ENCODE data around the gene YAF2. TPM values are rescaled to one million over a fixed set of nuclear protein-coding genes. Genes with fewer than 3 reads are reported as not detected.

YAF2 gene
- total and polyA plus RNA-seq, 4 donors, result 15.9 to 53.2 (median 33.0) TPM

- Histone ChIP-seq H3K27ac (ENCODE audit: low read depth in 1 of 2, low read length in 2 of 2) (no peak overlapping the region), H3K36me3 (ENCODE audit: control insufficient read depth in 1 of 2, insufficient read depth in 2 of 2, low read length in 1 of 2) (no peaks in the 10 kb centered on the region), H3K4me1 (ENCODE audit: control insufficient read depth in 1 of 2, insufficient read depth in 2 of 2, low read length in 2 of 2) (peaks cover 0 to 3% of the 10 kb centered on the region in 2 donors), H3K4me3 (ENCODE audit: low read length in 2 of 2) (no peak overlapping the region), H3K27me3 (ENCODE audit: control insufficient read depth in 1 of 2, insufficient read depth in 2 of 2, low read length in 1 of 2) (no peaks in the 10 kb centered on the region), H3K9me3 (ENCODE audit: control insufficient read depth, low read length) (no peaks in the 10 kb centered on the region)
- no peak for ATAC-seq (ENCODE audit: low FRiP score)
- WGBS, 2 donors, result 52 to 56% methylated on average over 3 of the region's 3 CpGs
- DNase-seq, result no peak
- intact Hi-C loops (cut with DNase I), result loop anchor here (5.0 kb wide), 2 partner anchors 96 to 186 kb away; partner anchors contain the start of genes PPHLN1 (in 1 of the 2), YAF2 (in 1 of the 2) and ZCRB1 (in 1 of the 2)
These were observed 97.1 kb downstream of the YAF2 start for GRCh38 chr12:42140901-42141300.

- 82 to 96% methylated on average over 3 of the region's 3 CpGs for WGBS, 2 donors
- Histone ChIP-seq H3K4me3 (ENCODE audit: low read length in 2 of 2) (no peak overlapping the region), H3K27ac (ENCODE audit: low read depth in 1 of 2, low read length in 2 of 2) (no peak overlapping the region), H3K9me3 (ENCODE audit: control insufficient read depth, low read length) (no peaks in the 10 kb centered on the region), H3K36me3 (ENCODE audit: control insufficient read depth in 1 of 2, insufficient read depth in 2 of 2, low read length in 1 of 2) (no peaks in the 10 kb centered on the region), H3K4me1 (ENCODE audit: control insufficient read depth in 1 of 2, insufficient read depth in 2 of 2, low read length in 2 of 2) (peaks cover 0 to 3% of the 10 kb centered on the region in 2 donors), H3K27me3 (ENCODE audit: control insufficient read depth in 1 of 2, insufficient read depth in 2 of 2, low read length in 1 of 2) (no peaks in the 10 kb centered on the region)
- ATAC-seq (ENCODE audit: low FRiP score), result no peak
- DNase-seq, result no peak
- intact Hi-C loops (cut with DNase I), result loop anchor here in 1 of 2 donors (10.0 kb wide), 2 partner anchors 349 to 429 kb away; no protein-coding TSS in a partner anchor
These were observed 102.7 kb downstream of the YAF2 start for GRCh38 chr12:42135259-42135814.

GRCh38 chr12:42130672-42131402 is 107.2 kb downstream of the YAF2 start:
- no peak overlapping the region for H3K4me3 ChIP-seq (ENCODE audit: low read length in 2 of 2)
- ATAC-seq (ENCODE audit: low FRiP score), result peak; percentile 60

GRCh38 chr12:42129595-42130204 is 108.3 kb downstream of the YAF2 start:
- Histone ChIP-seq H3K27ac (ENCODE audit: low read depth in 1 of 2, low read length in 2 of 2) (no peak overlapping the region), H3K9me3 (ENCODE audit: control insufficient read depth, low read length) (no peaks in the 10 kb centered on the region), H3K4me1 (ENCODE audit: control insufficient read depth in 1 of 2, insufficient read depth in 2 of 2, low read length in 2 of 2) (peaks cover 0 to 3% of the 10 kb centered on the region in 2 donors), H3K27me3 (ENCODE audit: control insufficient read depth in 1 of 2, insufficient read depth in 2 of 2, low read length in 1 of 2) (no peaks in the 10 kb centered on the region), H3K4me3 (ENCODE audit: low read length in 2 of 2) (no peak overlapping the region), H3K36me3 (ENCODE audit: control insufficient read depth in 1 of 2, insufficient read depth in 2 of 2, low read length in 1 of 2) (no peaks in the 10 kb centered on the region)
- intact Hi-C loops (cut with DNase I), result loop anchor here (2.0 to 10.0 kb wide), 5 partner anchors 108 to 435 kb away; partner anchors contain the start of genes PPHLN1 (in 1 of the 2), YAF2 (in 1 of the 2) and ZCRB1 (in 1 of the 2)
- ATAC-seq (ENCODE audit: low FRiP score), result peak; percentile 81
- DNase-seq, result no peak
- WGBS, 2 donors, result 33 to 36% methylated on average over 4 of the region's 4 CpGs

More at GRCh38 chr12:42130672-42131402, 107.2 kb downstream of the YAF2 start:
- intact Hi-C loops (cut with DNase I), result loop anchor here (5.0 to 10.0 kb wide), 4 partner anchors 106 to 434 kb away; partner anchors contain the start of genes PPHLN1 (in 1 of the 2), YAF2 (in 1 of the 2) and ZCRB1 (in 1 of the 2)
- peak in 1 of 2 donors; percentile 59 for DNase-seq
- WGBS, 2 donors, result 25 to 33% methylated on average over 4 of the region's 4 CpGs
- H3K4me1 ChIP-seq (ENCODE audit: control insufficient read depth in 1 of 2, insufficient read depth in 2 of 2, low read length in 2 of 2), result peaks cover 0 to 3% of the 10 kb centered on the region in 2 donors
- no peaks in the 10 kb centered on the region for H3K36me3 ChIP-seq (ENCODE audit: control insufficient read depth in 1 of 2, insufficient read depth in 2 of 2, low read length in 1 of 2)
- H3K27me3 ChIP-seq (ENCODE audit: control insufficient read depth in 1 of 2, insufficient read depth in 2 of 2, low read length in 1 of 2), result no peaks in the 10 kb centered on the region
- no peak overlapping the region for H3K27ac ChIP-seq (ENCODE audit: low read depth in 1 of 2, low read length in 2 of 2)
- H3K9me3 ChIP-seq (ENCODE audit: control insufficient read depth, low read length), result no peaks in the 10 kb centered on the region

- intact Hi-C loops (cut with DNase I), result loop anchor here in 1 of 2 donors (2.0 to 10.0 kb wide), 2 partner anchors 204 to 436 kb away; no protein-coding TSS in a partner anchor
- H3K27ac ChIP-seq (ENCODE audit: low read depth in 1 of 2, low read length in 2 of 2), result no peak overlapping the region
- no peaks in the 10 kb centered on the region for H3K27me3 ChIP-seq (ENCODE audit: control insufficient read depth in 1 of 2, insufficient read depth in 2 of 2, low read length in 1 of 2)
- H3K36me3 ChIP-seq (ENCODE audit: control insufficient read depth in 1 of 2, insufficient read depth in 2 of 2, low read length in 1 of 2), result no peaks in the 10 kb centered on the region
- H3K4me3 ChIP-seq (ENCODE audit: low read length in 2 of 2), result no peak overlapping the region
- DNase-seq (no peak), ATAC-seq (ENCODE audit: low FRiP score) (no peak)
- no peaks in the 10 kb centered on the region for H3K9me3 ChIP-seq (ENCODE audit: control insufficient read depth, low read length)
- 93 to 94% methylated on average over 6 of the region's 6 CpGs for WGBS, 2 donors
- peaks cover 0 to 3% of the 10 kb centered on the region in 2 donors for H3K4me1 ChIP-seq (ENCODE audit: control insufficient read depth in 1 of 2, insufficient read depth in 2 of 2, low read length in 2 of 2)
These were observed 109.2 kb downstream of the YAF2 start for GRCh38 chr12:42128888-42129287.

GRCh38 chr12:42128327-42128726 is 109.7 kb downstream of the YAF2 start:
- no peak overlapping the region for H3K27ac ChIP-seq (ENCODE audit: low read depth in 1 of 2, low read length in 2 of 2)
- H3K27me3 ChIP-seq (ENCODE audit: control insufficient read depth in 1 of 2, insufficient read depth in 2 of 2, low read length in 1 of 2), result no peaks in the 10 kb centered on the region
- H3K4me3 ChIP-seq (ENCODE audit: low read length in 2 of 2), result no peak overlapping the region
- intact Hi-C loops (cut with DNase I), result loop anchor here in 1 of 2 donors (2.0 to 10.0 kb wide), 2 partner anchors 204 to 436 kb away; no protein-coding TSS in a partner anchor
- H3K4me1 ChIP-seq (ENCODE audit: control insufficient read depth in 1 of 2, insufficient read depth in 2 of 2, low read length in 2 of 2), result peaks cover 0 to 3% of the 10 kb centered on the region in 2 donors
- DNase-seq (no peak), ATAC-seq (ENCODE audit: low FRiP score) (no peak)
- no peaks in the 10 kb centered on the region for H3K9me3 ChIP-seq (ENCODE audit: control insufficient read depth, low read length)
- WGBS, 2 donors, result 85 to 89% methylated on average over 3 of the region's 3 CpGs
- H3K36me3 ChIP-seq (ENCODE audit: control insufficient read depth in 1 of 2, insufficient read depth in 2 of 2, low read length in 1 of 2), result no peaks in the 10 kb centered on the region

- Histone ChIP-seq H3K4me3 (ENCODE audit: low read length in 2 of 2) (no peak overlapping the region), H3K9me3 (ENCODE audit: control insufficient read depth, low read length) (no peaks in the 10 kb centered on the region), H3K27ac (ENCODE audit: low read depth in 1 of 2, low read length in 2 of 2) (no peak overlapping the region), H3K4me1 (ENCODE audit: control insufficient read depth in 1 of 2, insufficient read depth in 2 of 2, low read length in 2 of 2) (peaks cover 0 to 3% of the 10 kb centered on the region in 2 donors), H3K36me3 (ENCODE audit: control insufficient read depth in 1 of 2, insufficient read depth in 2 of 2, low read length in 1 of 2) (no peaks in the 10 kb centered on the region), H3K27me3 (ENCODE audit: control insufficient read depth in 1 of 2, insufficient read depth in 2 of 2, low read length in 1 of 2) (no peaks in the 10 kb centered on the region)
- intact Hi-C loops (cut with DNase I), result loop anchor here in 1 of 2 donors (10.0 kb wide), 1 partner anchor 438 kb away; no protein-coding TSS in a partner anchor
- DNase-seq, result no peak
- 91 to 92% methylated on average over 1 of the region's 1 CpG for WGBS, 2 donors
- ATAC-seq (ENCODE audit: low FRiP score), result no peak
These were observed 111.1 kb downstream of the YAF2 start for GRCh38 chr12:42126963-42127362.

- H3K4me1 ChIP-seq (ENCODE audit: control insufficient read depth in 1 of 2, insufficient read depth in 2 of 2, low read length in 2 of 2), result no peaks in the 10 kb centered on the region
- no peak for ATAC-seq (ENCODE audit: low FRiP score)
- 80 to 83% methylated on average over 1 of the region's 1 CpG for WGBS, 2 donors
- DNase-seq, result no peak
- H3K9me3 ChIP-seq (ENCODE audit: control insufficient read depth, low read length), result no peaks in the 10 kb centered on the region
- intact Hi-C loops (cut with DNase I), result loop anchor here in 1 of 2 donors (10.0 kb wide), 1 partner anchor 439 kb away; no protein-coding TSS in a partner anchor
- no peak overlapping the region for H3K4me3 ChIP-seq (ENCODE audit: low read length in 2 of 2)
- no peak overlapping the region for H3K27ac ChIP-seq (ENCODE audit: low read depth in 1 of 2, low read length in 2 of 2)
- no peaks in the 10 kb centered on the region for H3K36me3 ChIP-seq (ENCODE audit: control insufficient read depth in 1 of 2, insufficient read depth in 2 of 2, low read length in 1 of 2)
- H3K27me3 ChIP-seq (ENCODE audit: control insufficient read depth in 1 of 2, insufficient read depth in 2 of 2, low read length in 1 of 2), result no peaks in the 10 kb centered on the region
These were observed 112.7 kb downstream of the YAF2 start for GRCh38 chr12:42125388-42125767.

Measured in aorta (tissue), 5 donors.